GM06990 (cell line): ENCODE results near the gene CNTNAP2.

Source experiments
- DNase-seq: peaks from one replicate; pipeline ENCODE4 v3.0.0-alpha.2; 2011; ENCODE audit not compliant: insufficient read length; ENCODE audit errors: extremely low read depth
- H3K27me3 ChIP-seq: replicated peaks from 2 replicates; pipeline ENCODE4 v1.6.0; 2011; ENCODE audit warnings: low read length; ENCODE audit not compliant: control insufficient read depth, insufficient read depth
- H3K36me3 ChIP-seq: 2 replicates; pipeline ENCODE4 v1.5.1; 2011; ENCODE audit warnings: low read length; ENCODE audit not compliant: control insufficient read depth, insufficient read depth
- H3K4me3 ChIP-seq: replicated peaks from 2 replicates; pipeline ENCODE4 v1.5.1; 2011; ENCODE audit warnings: low read depth, mild to moderate bottlenecking, control low read depth, low read length
- CTCF ChIP-seq: IDR thresholded peaks from 2 replicates; pipeline ENCODE4 v1.5.1; 2011; ENCODE audit warnings: low read length, control low read depth, mild to moderate bottlenecking, inconsistent platforms; ENCODE audit not compliant: insufficient read depth, poor library complexity, severe bottlenecking

Gene CNTNAP2

GRCh38 chr7:147412782-147413556 lies 1296.4 kb downstream of the CNTNAP2 start:
- Histone ChIP-seq H3K36me3 (no peaks in the 10 kb centered on the region), H3K4me3 (no peak overlapping the region), H3K27me3 (no peaks in the 10 kb centered on the region)
- no peak for DNase-seq
- TF ChIP-seq CTCF: no peak

GRCh38 chr7:147413557-147413870 lies 1296.9 kb downstream of the CNTNAP2 start:
- Histone ChIP-seq H3K36me3 (no peaks in the 10 kb centered on the region), H3K4me3 (no peak overlapping the region), H3K27me3 (no peaks in the 10 kb centered on the region)
- no peak for TF ChIP-seq CTCF
- no peak for DNase-seq

DNA sequence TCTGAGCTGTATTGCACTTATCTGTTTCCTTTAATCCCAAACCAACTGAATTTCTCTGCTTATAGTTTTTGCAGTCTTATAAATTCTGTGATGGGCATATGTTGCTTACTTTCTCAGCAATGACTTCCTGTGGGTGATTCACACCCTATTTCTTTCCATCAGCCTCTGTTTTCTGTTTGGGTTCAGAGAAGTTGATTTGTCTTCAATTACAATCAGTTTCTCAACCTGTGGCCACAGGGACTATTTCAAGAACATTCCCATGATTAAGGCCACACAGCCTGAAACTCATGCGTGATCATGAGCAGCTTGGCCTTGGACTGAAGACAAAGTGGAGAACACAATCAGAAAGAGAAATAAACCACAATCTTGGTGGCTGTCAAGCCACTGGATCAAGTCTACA lies 1299.4 kb downstream of the CNTNAP2 start:
- no peak for TF ChIP-seq CTCF
- H3K36me3 ChIP-seq: no peaks in the 10 kb centered on the region

GRCh38 chr7:147418966-147419365 lies 1302.4 kb downstream of the CNTNAP2 start:
- H3K4me3 ChIP-seq: no peak overlapping the region
- H3K36me3 ChIP-seq: no peaks in the 10 kb centered on the region
- TF ChIP-seq CTCF: no peak
- no peaks in the 10 kb centered on the region for H3K27me3 ChIP-seq
- DNase-seq: no peak

More for the DNA sequence above, 1299.4 kb downstream of the CNTNAP2 start:
- no peak for DNase-seq
- Histone ChIP-seq H3K27me3 (no peaks in the 10 kb centered on the region), H3K4me3 (no peak overlapping the region)

- Histone ChIP-seq H3K4me3 (no peak overlapping the region), H3K36me3 (no peaks in the 10 kb centered on the region), H3K27me3 (no peaks in the 10 kb centered on the region)
- TF ChIP-seq CTCF: no peak
- DNase-seq: no peak
Observed at GRCh38 chr7:147423875-147424274, 1307.3 kb downstream of the CNTNAP2 start.

- Histone ChIP-seq H3K27me3 (no peaks in the 10 kb centered on the region), H3K4me3 (no peak overlapping the region), H3K36me3 (no peaks in the 10 kb centered on the region)
- no peak for DNase-seq
- no peak for TF ChIP-seq CTCF
Observed at GRCh38 chr7:147428075-147428474, 1311.5 kb downstream of the CNTNAP2 start.
